HK-2 (cell line): Measurements from ENCODE around the gene PRSS53.

Experiments
- DNase-seq: peaks from one replicate; pipeline ENCODE4 v3.0.0-alpha.2; 2018; ENCODE audit not compliant: unreplicated experiment

The PRSS53 gene

GRCh38 chr16:31043898-31044481, 44.8 kb downstream of the PRSS53 start:
- DNase-seq, result no peak

GRCh38 chr16:31043352-31043751, 45.4 kb downstream of the PRSS53 start:
- DNase-seq, result no peak

GRCh38 chr16:31042866-31043265, 45.9 kb downstream of the PRSS53 start:
- DNase-seq, result no peak

GRCh38 chr16:31038993-31039392, 49.8 kb downstream of the PRSS53 start:
- no peak for DNase-seq

- DNase-seq, result no peak
Measured at GRCh38 chr16:31036691-31037090, 52.1 kb downstream of the PRSS53 start.

- peak; percentile 85 for DNase-seq
Measured at GRCh38 chr16:31033709-31034492, 54.8 kb downstream of the PRSS53 start.
